Right atrium auricular region (tissue), 2 donors: ENCODE data around the gene ARHGAP12. TPM values are rescaled to one million over a fixed set of nuclear protein-coding genes. Genes with fewer than 3 reads are reported as not detected.
A peak's percentile ranks its signal among the peaks of the same experiment; 100 is the strongest.

ENCODE experiments used
- DNase-seq: peaks from one replicate; pipeline ENCODE4 v3.0.0-alpha.2; 2019; ENCODE audit warnings: low spot score
- H3K27ac ChIP-seq, 2 donors: fragments of 200-600 bp; sonication (generic); 1 replicate in 1 of 2; 2 replicates in 1 of 2; pipeline ENCODE4 v1.5.1; 2016 to 2019
- H3K27me3 ChIP-seq, 2 donors: fragments of 200-600 bp; sonication (generic); one replicate each; pipeline versions ENCODE4 v1.5.1 to v1.6.0; 2017 to 2019
- H3K36me3 ChIP-seq: fragments of 200-600 bp; sonication (generic); one replicate; pipeline ENCODE4 v1.5.1; 2016
- H3K4me1 ChIP-seq, 2 donors: fragments of 200-600 bp; sonication (generic); one replicate each; pipeline versions ENCODE4 v1.5.1 to v1.6.0; 2017 to 2019
- H3K4me3 ChIP-seq, 2 donors: fragments of 200-600 bp; sonication (generic); 1 replicate in 1 of 2; 2 replicates in 1 of 2; pipeline ENCODE4 v1.5.1; 2017 to 2019; ENCODE audit warnings: mild to moderate bottlenecking in 1 of 2, moderate library complexity in 1 of 2
- H3K9me3 ChIP-seq, 2 donors: fragments of 200-600 bp; sonication (generic); one replicate each; pipeline ENCODE4 v1.5.1; 2019
- CTCF ChIP-seq, 2 donors: fragments of 200-600 bp; sonication (generic); IDR thresholded peaks; one replicate each; pipeline ENCODE4 v1.5.1; 2019; ENCODE audit warnings: antibody characterized with exemption in 2 of 2
- total RNA-seq, 2 donors: library from RNA; depleted of rRNA; stranded (reverse); fragments of >200 nt; gene quantifications; one replicate each; pipeline ENCODE4 v1.1.0, GENCODE V29; 2016

Gene ARHGAP12
- total RNA-seq, 2 donors from 2014 or later: 20.8 to 24.1 TPM

DNA sequence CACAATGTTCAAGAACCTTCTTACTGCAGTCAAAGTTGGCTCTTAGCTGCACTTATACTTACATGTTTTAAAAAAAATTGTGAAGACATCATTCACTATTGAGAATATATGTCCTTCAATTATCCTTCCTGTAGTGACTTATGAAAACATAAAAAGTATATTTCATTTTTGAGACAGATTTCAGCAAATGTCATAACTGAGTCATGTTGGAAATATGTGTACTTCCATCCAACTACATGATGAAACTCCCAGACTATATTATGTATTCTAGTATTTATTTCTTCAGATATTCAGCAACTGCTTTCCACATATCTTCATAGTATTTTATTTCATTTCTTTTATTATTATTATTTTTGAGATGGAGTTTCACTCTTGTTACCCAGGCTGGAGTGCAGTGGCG, 160.2 kb downstream of the ARHGAP12 start:
- Histone ChIP-seq H3K4me3 (no peak overlapping the region), H3K4me1 (peaks cover 0 to 4% of the 10 kb centered on the region in 2 donors), H3K27me3 (no peaks in the 10 kb centered on the region), H3K9me3 (no peaks in the 10 kb centered on the region), H3K27ac (peak overlapping the region in 1 of 2 donors; percentile 35), H3K36me3 (no peaks in the 10 kb centered on the region)
- no peak for DNase-seq
- TF ChIP-seq CTCF (IDR thresholded peaks at IDR 0.05): no peak

DNA sequence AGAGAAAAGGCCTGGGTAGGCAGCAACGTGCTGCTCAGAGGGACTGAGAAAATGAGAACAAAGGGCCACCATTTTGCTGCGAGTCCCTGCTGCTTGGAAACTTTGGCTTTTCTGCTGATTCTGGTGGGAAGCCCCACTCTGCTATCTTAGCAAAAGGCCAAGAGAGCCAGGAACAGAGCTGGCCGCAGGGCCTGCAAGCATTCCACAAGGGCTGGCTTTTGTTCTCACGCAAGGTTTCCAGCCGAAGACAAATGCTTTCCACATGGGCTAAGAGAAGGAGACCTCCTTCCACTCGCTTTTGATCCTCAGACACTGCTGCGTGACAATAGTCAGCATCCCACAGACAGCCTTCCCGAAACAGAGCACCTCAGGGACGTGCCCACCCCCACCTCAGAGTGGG, 163.1 kb downstream of the ARHGAP12 start:
- Histone ChIP-seq H3K9me3 (no peaks in the 10 kb centered on the region), H3K36me3 (no peaks in the 10 kb centered on the region), H3K27ac (peak overlapping the region in 1 of 2 donors; percentile 51), H3K27me3 (no peaks in the 10 kb centered on the region), H3K4me3 (no peak overlapping the region), H3K4me1 (peaks cover 0 to 6% of the 10 kb centered on the region in 2 donors)
- TF ChIP-seq CTCF (IDR thresholded peaks at IDR 0.05): no peak
- no peak for DNase-seq

GRCh38 chr10:31762316-31762715, 166.3 kb downstream of the ARHGAP12 start:
- DNase-seq: no peak
- peaks cover 0 to 24% of the 10 kb centered on the region in 2 donors for H3K4me1 ChIP-seq
- TF ChIP-seq CTCF (IDR thresholded peaks at IDR 0.05): no peak
- no peaks in the 10 kb centered on the region for H3K36me3 ChIP-seq
- H3K27ac ChIP-seq: no peak overlapping the region
- H3K9me3 ChIP-seq: no peaks in the 10 kb centered on the region
- H3K4me3 ChIP-seq: no peak overlapping the region
- H3K27me3 ChIP-seq: no peaks in the 10 kb centered on the region

- TF ChIP-seq CTCF (IDR thresholded peaks at IDR 0.05): no peak
- Histone ChIP-seq H3K27ac (peak overlapping the region; percentile 84 to 98), H3K9me3 (no peaks in the 10 kb centered on the region), H3K4me3 (no peak overlapping the region), H3K36me3 (no peaks in the 10 kb centered on the region), H3K4me1 (peaks cover 0 to 26% of the 10 kb centered on the region in 2 donors), H3K27me3 (no peaks in the 10 kb centered on the region)
- no peak for DNase-seq
These were observed 167.5 kb downstream of the ARHGAP12 start for GRCh38 chr10:31761156-31761555.

DNA sequence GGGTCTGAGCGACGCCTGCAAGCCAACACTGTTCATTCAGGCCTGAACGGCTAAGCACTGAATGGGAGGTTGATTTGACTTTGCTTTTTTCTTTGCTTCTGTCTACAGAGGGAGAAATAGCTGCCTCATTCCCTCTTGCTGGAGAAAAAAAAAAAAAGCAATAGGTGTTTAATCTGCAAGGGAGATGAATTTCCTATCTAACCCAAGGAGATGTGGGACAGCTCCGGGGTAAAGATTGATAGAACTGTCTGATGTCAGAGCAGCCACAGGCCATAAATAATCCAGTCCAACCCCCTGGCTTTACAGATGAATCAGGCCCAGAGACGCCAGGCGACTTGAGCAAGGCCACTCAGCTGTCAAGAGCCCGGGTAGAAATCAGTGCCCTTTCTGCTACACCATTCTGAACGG, 168.0 kb downstream of the ARHGAP12 start:
- peak overlapping the region; percentile 84 to 98 for H3K27ac ChIP-seq
- H3K4me3 ChIP-seq: peak overlapping the region; percentile 24 to 95
- no peaks in the 10 kb centered on the region for H3K9me3 ChIP-seq
- peaks cover 0 to 26% of the 10 kb centered on the region in 2 donors for H3K4me1 ChIP-seq
- no peaks in the 10 kb centered on the region for H3K36me3 ChIP-seq
- H3K27me3 ChIP-seq: no peaks in the 10 kb centered on the region
- DNase-seq: no peak
- no peak for TF ChIP-seq CTCF (IDR thresholded peaks at IDR 0.05)
